GM19035 (cell line): ENCODE data around the gene MED22.
"Not testable (repeated sequence)": the region's sequence is repeated elsewhere in the genome, so short reads cannot be mapped to it uniquely, and the experiment has no call there.

Source experiments
- ATAC-seq: cut with Tn5 transposase; IDR thresholded peaks from one replicate; pipeline ENCODE4 v1.9.1; 2021; ENCODE audit not compliant: unreplicated experiment

The MED22 gene

DNA sequence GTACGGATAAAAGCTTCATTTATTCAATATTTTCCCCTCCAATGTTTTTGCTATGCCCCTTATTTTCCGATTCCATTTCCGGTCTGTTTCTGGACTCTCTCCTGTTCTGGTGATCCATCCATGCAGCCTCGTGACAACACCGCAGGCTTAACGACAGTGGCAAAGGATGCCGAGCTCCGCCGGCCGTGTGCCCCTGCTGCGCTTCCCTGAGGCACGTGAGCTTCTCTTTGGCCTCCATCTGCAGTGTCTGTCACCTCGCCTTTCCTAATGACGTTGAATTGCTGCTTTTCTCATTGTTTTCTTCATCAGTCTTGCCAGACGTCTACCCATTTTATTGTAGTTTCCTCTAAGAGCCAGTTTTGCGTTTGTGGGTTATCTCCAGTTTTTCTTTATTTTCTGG lies 40.6 kb downstream of the MED22 start:
- ATAC-seq, result no peak

DNA sequence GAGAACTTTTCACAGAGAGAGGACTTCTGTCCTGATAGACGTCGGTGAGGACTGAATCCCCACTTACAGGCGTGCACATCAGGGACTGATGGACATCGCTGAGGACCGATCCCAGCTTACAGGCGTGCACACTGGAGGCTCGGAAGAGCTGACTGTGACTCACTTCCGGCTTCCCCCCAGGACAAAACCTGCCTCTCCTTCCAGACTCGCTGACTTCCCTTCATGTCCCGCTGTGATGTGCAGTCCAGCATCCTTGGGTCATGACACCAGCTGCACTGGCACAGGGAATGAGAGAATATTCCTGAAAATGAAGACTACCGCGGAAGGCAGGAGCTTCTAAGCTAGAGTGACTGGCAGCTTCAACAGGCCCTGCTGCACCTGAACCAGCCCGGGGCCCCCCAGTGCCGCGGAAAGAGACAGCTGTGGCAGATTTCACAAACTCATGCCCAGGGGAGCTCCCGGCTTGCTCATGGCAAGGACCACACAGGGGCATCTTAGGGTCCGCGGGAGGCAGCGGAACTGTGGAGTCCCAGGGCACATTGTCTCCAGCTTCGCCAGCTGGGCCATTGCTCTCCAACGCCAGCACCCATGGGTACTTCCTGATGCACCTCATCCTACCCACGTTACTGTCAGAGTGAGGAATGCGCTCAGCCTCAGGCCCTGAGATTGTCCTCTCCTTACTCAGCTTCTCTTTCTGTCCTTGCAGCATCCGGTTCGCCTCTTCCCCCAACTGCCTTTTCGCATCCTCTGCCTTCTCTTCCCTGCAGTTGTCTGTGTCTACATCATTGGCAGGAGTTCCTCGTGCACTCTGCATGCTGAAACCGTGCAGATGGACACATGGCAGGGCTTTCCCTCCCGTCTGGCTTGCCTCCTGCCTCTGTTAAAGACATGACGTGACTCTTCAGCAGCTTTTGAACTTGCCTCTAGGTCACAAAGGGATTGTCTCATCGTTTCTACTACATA lies 41.4 kb downstream of the MED22 start:
- ATAC-seq, result no peak

DNA sequence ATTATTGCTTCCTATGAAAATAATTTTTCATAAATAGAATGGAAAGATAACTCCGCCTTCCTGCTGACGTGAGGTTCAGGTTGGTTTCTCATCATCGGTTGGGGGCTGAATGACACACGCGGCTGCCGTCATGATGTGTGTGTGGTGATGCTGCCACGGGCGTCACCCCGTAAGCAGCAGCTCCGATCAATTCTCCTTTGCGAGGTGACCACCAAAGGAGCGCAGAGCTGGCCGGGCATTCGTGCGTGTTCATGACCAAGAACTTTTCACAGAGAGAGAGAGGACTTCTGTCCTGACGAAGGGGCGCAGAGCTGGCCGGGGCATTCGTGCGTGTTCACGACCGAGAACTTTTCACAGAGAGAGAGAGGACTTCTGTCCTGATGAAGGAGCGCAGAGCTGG lies 42.2 kb downstream of the MED22 start:
- no peak for ATAC-seq

DNA sequence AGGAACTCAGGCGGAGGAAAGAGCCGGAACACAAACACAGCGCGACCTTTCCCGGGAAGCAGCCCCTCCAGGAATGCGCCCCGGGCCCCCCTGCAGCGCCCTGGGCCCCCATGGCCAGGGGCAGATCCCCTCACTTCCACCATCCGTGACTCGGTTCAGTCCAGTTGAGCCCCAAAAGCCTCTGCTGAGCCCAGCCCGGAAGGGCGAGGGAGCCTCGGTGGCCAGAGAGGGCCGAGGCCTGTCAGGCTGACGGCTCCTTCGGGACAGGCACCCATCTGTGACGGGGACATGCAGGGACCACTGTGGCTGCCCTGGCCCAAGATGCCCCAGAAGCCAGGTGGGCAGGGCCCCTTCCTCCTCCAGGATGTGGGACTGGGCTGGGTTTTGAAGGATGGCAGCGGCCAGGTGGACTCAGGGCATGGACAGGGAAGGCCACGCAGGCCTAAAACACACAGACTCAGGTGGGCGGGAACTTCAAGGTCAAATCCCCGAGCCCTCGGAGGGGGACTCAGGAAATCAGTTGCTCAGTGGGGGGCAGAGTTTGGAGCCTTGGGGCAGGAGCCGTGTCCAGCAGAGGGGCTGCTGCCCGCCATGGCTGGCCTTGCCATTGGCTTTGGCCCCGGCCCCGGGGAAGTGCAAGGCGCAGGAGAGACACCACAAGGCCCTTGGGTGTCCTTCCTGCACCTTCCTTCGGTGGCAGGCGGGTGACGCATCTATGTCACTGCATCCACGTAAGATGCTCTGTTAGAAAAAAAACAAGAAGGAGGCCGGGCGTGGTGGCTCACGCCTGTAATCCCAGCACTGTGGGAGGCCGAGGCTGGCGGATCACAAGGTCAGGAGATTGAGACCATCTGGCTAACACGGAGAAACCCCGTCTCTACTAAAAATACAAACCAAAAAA lies 43.2 kb downstream of the MED22 start:
- no peak for ATAC-seq

DNA sequence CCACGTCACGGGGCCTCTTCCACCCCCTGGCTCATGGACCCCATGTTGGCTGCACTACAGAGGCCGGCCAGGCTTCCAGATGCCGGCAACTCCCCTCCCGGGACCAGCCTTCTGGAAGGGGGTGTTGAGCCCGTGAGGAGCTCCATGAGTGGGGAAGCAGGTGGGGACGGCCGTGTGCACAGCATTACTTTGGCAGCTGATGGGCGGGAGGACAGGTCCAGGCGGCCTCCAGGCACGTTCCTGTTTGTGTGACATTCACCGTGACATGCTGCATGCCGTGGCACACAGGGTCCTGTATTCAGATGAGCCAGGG lies 43.8 kb downstream of the MED22 start:
- ATAC-seq, result no peak

DNA sequence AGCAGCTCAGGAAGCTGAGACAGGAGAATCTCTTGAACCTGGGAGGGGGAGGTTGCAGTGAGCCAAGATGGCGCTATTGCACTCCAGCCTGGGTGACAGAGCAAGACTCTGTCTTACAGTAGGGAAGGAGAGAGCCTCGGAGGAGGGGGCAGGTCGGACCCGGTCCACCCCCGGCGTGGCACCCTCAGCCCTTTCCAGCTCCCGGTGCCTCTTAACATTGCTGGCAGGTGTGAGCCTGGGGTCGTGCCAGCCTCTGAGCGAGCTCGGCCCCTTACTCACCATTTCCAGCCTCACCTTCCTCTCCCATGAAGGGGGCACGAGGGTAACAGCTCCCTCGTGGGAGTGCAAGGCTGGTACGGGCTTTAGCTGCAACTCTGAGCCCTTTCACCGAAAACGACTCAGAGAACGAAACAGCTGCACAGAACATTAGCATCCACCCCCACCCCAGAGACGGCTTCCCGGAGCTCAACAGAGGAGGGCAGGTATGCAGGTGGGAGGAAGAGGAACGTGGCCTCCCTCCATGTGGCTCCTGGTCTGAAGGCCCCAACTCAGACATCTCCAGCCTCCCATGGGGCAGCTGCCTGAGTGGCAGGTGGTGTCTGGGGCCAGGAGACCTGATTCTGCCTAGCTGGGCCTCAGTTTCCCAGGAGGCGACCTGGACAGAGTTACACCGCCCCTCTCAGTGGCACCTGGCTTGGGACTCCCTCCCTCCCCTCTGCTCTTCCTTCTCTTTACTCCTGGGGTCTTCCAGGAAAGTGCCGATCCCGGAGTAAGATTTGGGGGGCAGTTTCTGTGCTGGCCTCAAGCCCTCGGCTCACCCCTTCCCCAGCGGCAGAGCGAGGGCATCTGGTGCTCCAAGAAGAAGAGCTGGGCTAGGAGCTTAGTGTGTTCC lies 44.4 kb downstream of the MED22 start:
- ATAC-seq, result no peak

DNA sequence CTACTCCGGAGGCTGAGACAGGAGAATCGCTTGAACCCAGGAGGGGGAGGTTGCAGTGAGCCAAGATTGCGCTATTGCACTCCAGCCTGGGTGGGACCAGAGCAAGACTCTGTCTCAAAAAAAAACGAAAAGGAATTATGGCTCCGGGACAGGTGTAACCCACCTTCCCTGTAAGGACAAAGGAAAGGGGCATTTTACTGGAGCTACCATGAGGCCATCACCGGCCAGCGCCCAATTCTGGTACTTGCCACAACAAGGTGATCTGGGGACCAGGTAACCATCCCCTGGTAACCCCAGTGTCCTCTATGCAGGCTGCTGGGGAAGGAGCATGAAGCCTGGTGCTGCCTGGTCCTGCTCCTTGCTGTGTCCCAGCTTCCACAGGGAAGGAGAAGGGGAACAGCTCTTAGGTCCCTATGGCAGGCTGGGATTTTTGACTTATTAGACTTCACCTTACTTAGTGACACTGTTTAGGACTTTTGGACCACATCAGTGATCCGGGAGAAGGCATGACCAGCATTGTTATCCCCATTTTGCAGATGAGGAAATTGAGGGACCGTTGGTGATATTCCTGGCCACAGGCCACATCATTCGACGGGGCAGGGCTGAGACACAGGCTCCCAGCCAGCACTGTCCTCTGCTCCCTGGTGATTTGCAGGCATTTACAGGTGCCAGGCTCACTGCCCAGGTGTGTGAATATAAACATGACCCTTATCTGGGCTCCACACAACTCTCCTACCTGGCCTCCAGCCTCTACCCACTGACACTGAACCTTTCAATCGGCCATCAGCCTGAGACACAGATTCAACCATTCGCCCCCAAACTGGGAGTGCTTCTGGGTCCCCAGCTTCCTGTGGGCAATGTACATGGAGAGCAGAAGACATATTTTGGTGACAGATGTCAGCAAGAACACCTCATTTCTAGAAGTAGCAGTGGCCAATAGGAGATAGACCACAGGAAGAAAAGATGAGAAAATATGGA lies 46.4 kb downstream of the MED22 start:
- no peak for ATAC-seq

DNA sequence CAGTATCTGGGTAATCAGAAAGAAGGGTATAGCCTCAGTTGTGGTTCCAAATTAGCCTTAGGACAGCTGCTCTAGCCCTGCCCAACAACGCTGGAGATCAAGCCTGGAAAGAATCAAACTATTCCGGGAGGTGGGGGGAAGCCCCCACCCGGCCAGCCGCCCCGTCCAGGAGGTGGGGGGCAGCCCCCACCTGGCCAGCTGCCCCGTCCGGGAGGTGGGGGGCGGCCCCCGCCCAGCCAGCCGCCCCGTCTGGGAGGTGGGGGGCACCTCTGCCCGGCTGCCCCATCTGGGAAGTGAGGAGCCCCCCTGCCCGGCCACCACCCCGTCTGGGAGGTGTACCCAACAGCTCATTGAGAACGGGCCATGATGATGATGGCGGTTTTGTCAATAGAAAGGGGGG lies 47.9 kb downstream of the MED22 start:
- not testable (repeated sequence) for ATAC-seq

DNA sequence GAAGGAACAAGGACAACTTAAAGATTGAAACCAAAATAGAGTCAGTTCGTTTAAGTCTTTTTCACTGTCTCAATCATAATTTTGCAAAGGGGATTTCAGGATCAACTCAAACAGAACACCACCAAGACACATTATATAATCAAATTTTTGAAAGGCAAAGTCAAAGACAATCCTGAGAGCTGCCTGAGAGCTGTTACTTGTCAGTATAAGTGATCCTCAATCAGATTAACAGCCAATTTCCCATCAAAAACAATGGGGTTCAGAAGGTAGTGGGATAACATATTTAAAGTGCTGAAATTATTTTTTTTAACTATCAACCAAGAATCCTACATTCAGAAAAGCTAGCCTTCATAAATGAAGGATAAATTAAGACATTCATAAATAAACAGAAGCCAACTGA lies 53.7 kb downstream of the MED22 start:
- ATAC-seq, result no peak

DNA sequence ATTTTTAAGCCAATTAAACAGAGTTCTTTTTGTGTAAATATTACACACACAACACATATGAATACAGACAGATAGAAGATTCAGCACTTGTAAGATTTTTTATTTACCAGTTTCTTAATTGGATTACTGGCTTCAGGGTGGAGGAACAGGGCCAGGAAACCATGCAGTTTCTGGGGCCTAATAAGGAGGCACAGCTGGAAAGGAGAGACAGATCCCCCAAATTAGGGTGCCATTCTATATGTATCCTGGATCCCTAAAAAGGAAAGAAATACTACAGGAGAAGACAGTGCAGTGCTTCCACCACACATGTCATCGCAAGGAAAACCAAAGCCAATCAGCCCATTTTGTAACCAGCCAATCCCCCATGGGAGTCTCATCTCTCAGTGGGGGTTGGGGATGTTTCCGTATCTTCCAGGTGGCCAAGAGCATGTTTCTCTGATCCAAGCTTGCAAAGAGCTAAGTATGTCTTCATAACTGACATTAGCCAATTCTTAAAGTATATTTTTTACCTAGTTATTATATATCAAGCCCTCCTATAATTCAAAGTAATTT lies 57.1 kb downstream of the MED22 start:
- no peak for ATAC-seq
